ENCODE data around the gene DSCAML1. TPM values are rescaled to one million over a fixed set of nuclear protein-coding genes. Genes with fewer than 3 reads are reported as not detected.

DSCAML1 gene
- total and polyA plus RNA-seq, 9 of the 15 experiments (the other 6 are each of a cell fraction or from before 2014, with no cell fraction given) = not detected

GRCh38 chr11:117809236-117810055 is 12.4 kb upstream of the DSCAML1 start (continued):
- TF ChIP-seq NCOA6 (IDR thresholded peaks at IDR 0.05) = no peak
- TF ChIP-seq ELK3 (CRISPR knock-in tag; IDR thresholded peaks at IDR 0.05) = no peak
- no peak for TF ChIP-seq ZBTB8A (IDR thresholded peaks at IDR 0.05; ENCODE audit: partially characterized antibody)
- TF ChIP-seq CBFB (CRISPR knock-in tag; IDR thresholded peaks at IDR 0.05) = no peak
- TF ChIP-seq ZNF518B (CRISPR knock-in tag; IDR thresholded peaks at IDR 0.05) = no peak
- TF ChIP-seq TBL1XR1 (IDR thresholded peaks at IDR 0.05; ENCODE audit: low read length in 2 of 2) = no peak
- TF ChIP-seq NR2C2 (CRISPR knock-in tag; IDR thresholded peaks at IDR 0.05) = no peak
- TF ChIP-seq NR2C2 (tag; IDR thresholded peaks at IDR 0.05) = no peak
- no peak for TF ChIP-seq MEIS2 (IDR thresholded peaks at IDR 0.05; ENCODE audit: partially characterized antibody)
- TF ChIP-seq MEF2A (IDR thresholded peaks at IDR 0.05; ENCODE audit: control insufficient read depth, low read depth, low read length) = no peak
- no peak for TF ChIP-seq HDAC2 (IDR thresholded peaks at IDR 0.05)
- TF ChIP-seq CBX3 (IDR thresholded peaks at IDR 0.05; ENCODE audit: borderline replicate concordance in 1 of 2, low read length in 2 of 2) = no peak
- peak in 1 of 2 experiments; percentile 81; a peak in 1 of 4 replicates for TF ChIP-seq CSDE1 (IDR thresholded peaks at IDR 0.05)
- TF ChIP-seq ZNF318 (IDR thresholded peaks at IDR 0.05; ENCODE audit: borderline replicate concordance in 1 of 2, low read depth in 1 of 2) = no peak

Data from K562 (cell line).